NCI-H2081 (cell line): Measurements from ENCODE around the gene ZFHX3.
A peak's percentile ranks its signal among the peaks of the same experiment; 100 is the strongest.

ENCODE experiments used
- DNase-seq, 2 experiments: peaks; one replicate each; lab custom pipeline; 2025; lab: John Stamatoyannopoulos, UW

ZFHX3 gene

DNA sequence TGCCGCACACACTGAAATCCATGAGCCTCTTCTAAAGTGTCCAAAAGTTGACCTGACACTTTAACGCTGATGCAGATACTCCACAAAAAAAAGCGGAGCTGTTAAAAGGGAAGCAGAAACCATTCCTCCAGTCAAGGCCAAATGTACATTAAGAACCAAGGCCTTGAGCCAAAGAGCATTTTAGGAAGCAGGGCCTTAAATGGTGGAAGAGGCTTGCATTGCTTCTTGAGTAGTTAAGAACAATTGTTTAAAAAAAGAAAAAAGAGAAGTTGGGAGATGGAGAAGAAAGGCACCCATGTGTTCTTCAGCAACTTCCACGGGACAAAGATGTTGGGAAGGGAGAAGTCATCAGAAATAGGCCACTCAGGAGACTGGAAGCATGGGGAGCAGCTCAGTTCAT is 6.3 kb downstream of the ZFHX3 start:
- no peak for DNase-seq

DNA sequence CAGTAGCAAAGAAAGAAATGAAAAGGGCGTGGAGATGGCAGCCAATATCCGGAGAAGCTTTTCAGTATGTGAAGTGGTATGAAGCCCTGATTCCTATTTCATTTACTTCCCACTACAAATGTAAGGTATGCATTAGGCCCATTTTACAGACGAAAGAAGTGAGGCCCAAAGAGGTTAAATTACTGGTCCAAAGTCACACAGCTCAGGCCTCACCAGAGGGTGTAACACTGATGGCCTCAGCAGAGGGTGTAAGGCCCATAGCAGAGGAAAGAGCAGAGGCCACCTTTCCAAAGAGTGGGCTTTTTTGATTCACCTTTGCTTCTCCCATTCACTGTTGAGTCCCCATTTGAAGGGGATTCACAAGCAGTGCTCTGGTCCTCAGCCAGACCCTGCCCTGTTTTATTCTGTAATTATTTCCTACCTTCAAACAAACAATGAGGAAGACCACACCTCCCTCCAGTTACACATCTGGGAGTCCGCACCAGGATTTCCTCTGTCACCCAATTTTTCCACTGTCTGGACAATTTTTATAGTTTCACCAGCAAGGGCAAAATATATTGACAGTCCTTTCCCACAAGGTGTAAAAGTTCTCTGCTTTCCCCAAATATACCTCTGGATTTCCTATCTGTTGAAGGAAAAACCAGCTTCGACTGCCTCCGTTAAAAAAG is 7.1 kb downstream of the ZFHX3 start:
- no peak for DNase-seq

DNA sequence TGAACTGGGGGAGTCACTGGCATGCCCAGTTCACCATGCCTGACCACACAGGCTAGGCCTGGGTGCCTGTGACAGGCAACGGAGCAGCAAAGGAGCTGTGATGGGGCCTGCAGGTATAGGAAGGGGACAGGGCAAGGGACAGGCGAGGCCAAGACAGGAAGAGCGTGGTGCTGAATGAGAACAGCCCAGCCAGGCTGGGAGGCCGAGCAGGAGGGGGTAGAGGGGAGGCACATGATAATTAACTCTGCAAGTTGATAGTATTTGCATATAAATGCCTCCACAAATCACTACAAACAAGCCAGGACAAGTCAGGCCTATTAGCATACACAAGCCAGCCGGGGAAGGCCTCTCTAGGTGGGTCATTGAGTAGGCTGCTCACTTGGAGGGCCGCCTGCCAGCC is 7.8 kb downstream of the ZFHX3 start:
- peak in 1 of 2 experiments; percentile 43 for DNase-seq

DNA sequence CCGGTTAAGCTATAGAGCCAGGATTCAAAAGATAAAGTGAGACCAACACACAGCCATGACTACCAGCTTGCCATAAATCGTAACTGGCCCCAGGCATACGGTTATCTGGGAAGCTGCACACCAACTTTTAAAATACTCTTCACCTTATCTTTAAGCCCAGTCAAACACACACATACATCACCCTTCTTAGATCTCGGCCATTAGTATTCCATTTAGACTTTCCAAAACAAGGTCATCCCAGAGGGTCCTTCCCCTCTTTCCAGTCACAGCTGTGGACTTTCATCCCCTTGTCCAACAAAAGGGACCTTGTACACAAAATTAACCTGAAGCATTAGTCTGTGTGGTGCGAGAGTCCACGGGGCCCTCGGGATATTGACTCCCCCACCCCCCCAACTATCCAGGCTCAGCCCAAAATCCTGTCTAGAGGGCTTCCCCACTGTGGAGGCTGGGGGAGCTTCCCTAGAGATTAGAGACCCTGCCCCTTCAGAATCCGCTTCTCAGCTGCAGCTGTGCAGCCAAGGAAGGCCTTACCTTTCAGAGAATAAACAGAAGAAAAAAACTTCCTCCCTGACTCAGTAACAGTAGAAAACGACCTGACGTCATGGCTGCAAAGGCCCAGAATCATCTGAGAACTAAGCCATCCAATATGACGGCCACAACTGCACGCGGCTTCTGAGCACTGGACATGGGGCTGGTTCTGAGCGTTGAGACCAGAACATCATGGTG is 9.9 kb downstream of the ZFHX3 start:
- DNase-seq: no peak

DNA sequence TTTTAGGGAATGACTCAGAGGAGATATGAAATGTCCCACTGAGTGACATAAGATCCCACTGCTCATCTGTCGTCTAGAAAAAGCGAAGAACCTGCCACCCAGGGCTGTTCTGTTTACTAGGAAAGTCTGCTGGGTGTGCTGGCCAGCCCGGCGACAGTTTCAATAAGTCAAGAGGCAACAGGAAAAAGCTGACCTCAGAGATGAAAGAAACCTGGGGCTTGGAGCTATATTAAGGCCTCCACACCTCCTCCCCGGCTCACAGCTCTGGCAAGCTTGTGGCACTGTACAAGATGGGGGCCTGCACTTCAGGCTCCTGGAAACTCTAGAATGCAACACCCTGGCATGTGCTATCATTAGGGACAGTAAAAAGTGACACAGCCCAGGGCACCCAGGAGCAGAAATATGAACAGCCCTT is 10.6 kb downstream of the ZFHX3 start:
- DNase-seq: no peak

DNA sequence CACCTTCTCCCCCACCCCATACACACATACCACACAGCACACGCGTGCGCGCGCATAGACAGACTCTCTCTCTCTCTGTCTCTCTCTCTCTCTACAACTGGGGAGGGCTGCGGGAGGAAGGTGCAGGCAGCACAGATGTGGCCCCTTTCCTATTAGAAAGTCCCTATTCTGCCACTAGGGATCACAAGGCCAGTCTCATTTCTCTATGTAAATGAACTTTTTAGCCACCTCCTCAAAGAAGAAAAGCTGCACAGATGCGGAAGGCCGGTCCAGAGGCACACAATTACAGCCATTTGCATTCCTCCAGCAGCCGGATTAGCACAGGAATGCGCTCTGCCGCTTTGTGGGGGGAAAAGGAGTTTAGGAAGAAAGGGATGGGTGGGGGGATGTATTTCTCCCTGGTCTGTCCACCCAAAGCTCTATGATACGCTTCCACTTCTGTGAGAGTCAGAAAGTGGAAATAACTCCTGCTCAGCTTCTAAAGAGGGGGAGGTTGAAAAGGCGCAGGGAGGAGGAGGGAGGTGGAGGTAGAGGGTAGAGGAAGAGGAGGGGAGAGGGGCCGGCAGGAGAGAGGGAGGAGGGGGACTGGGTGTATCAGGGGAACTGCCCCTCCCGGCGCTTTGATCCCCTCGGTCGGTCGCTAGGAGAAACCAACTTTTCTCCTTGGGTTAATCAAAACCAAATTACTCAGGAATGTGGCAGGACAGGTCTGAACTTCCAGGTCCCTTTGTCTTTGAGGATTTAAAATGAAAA is 11.7 kb downstream of the ZFHX3 start:
- no peak for DNase-seq

DNA sequence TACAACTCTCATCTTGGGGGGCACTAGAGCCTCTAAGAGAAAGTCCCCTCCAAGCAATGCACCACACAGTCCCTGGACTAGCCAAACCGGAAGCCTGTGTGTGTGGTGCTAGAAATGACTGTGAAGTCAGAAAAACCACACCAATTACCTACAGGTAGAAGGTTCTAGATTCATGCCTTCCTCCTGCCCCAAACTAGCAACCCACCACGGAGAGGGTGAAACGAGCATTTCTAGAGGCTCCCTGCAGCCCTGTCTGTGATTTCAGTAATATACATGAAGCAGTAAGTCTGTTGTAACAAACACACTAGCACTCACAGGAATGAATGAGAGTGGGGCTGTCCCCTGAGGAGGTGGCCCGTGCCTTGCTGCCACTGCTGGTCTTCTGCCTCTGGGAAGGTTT is 13.6 kb downstream of the ZFHX3 start:
- DNase-seq: no peak

DNA sequence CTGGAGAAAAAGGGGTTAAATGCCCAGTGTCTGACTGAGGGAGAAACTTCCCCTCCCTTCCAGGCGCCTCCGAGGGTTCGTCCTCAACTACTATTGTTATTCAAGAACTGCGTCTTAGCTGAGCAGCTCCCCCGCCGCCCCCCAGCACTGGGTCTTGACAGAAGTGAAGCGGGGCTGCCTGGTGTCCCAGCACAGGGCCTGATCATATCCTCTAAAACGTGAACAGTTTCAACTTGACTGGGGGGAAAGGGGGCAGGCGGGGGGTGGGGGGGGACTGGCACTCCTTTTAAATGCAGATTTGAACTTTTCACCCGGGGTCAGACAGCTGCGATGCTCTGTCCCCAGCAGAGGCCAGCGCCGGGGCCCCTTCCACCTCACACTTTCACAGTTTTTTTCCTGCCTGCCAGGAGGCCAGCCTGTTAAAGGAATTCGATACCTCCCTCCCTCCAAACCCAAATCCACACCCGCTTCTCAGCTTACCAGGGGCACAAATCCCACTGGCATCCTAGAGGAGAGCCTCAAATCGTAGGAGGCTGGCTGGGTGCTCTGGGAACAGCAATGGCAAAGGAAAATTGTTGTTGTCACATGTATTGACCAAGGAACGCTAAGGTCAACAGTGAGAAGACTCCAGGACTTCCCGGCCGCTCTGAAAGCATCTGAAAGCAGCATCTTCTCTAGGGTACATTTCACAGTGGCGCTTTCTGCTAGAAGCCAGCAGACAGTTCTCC is 14.5 kb downstream of the ZFHX3 start:
- no peak for DNase-seq

DNA sequence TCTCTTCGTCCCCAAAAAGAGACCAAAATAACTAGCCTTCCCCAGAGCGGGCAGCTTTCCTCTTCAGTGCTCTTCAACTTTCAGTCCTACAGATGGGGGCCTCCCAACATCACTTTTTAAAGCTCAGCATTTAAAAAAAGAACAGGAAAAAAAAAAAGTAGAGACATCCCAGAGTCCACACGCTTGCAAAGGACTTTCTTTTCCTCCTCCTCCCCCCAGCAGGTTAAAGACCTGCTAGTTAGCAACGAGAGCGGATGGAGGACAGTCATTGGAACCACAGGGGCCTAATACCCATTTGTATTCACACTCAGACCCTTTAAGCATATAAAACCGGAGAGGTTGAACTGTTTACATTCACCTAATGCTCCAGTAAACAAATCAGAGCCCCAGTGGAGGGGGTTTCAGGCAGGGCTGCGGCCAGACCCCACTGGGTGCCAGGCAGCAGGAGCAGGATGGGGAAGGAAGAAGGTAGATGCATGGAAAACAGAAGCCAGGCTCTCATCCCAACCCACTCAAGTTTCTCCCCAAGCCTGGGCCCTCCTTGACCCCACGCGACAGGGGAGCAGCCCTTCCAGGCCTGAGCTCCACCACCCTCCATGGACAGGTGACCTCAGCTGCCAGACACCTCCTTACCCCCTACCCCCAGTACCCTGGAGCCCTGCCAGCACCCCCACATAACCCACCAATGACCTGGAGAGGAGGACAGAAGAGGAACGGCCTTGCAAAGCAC is 15.2 kb downstream of the ZFHX3 start:
- peak in 1 of 2 experiments; percentile 25 for DNase-seq

DNA sequence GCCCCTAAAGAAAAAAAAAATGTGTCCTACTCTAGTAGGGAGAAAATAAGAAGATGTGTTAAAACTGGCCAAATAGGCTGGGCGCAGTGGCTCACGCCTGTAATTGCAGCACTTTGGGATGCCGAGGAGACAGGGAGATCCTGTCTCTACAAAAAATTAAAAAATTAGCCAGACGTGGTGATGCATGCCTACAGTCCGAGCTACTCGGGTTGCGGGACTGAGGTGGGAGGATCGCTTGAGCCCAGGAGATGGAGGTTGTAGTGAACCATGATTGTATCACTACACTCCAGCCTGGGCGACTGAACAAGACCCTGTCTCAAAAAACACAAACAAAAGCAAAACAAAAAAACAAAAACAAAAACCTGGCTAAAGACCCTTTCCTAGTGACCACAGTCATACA is 15.9 kb downstream of the ZFHX3 start:
- no peak for DNase-seq

DNA sequence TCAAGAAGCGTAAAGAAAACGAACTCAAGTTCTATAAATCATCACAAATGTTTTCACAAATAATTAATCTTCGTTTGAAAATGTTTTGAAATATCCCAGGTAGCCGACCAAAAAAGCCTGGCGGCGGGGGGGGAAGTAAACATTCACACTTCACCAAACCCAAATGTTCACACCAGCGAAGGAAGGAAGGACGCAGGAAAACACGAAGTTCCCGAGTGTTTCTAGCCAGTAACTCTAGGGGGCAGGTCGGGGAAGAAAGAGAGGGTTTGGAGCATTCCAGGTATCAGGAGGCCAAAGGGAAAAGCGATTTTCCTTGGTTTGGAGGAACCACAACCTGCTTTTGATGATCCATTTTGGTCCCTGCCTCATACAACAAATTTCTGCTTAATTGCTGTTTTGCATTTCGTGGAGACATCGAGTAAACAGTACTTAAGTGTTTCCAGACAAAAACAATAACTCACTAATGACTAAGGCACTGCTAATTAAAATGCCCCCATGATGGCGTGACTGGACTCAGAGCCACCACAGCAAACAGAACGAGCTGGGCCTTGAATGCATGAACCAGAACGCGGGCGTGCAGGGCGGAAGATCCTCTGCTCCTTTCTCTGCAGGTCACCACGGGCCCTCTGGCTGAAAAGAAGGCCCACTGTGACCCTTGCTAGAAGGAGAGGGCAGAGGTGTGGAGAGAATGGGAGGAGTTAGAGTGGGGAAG is 16.6 kb downstream of the ZFHX3 start:
- DNase-seq: no peak

DNA sequence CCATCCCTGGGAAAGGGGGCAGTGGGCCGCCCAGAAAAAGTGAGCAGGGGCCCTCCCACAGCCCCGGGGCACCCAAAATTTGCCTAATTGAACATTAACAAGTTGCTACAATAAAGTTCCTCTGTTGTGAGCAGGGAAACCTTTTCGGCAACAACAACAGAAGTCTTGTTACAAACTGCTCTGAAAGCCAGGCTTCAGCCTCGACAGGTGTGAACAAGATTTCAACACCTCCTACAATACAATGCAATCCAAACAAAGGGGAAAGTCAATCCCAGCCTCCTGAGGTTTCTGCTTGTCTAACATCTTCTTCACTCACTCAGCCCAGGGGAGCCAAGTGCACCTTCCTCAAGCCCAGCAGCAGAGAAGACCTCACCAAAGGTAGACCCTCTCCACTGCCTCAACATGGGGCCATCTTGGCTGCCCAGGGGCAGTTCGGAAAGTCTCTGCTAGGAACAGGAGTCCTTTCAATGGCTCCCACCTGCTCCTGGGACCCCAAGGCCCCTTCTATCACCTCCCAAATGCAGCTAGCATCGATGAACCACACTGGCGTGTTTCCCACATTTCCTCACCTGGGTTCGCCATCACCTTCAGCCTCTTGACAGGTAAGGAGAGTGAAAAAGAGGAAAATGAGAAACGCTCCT is 19.1 kb downstream of the ZFHX3 start:
- no peak for DNase-seq

DNA sequence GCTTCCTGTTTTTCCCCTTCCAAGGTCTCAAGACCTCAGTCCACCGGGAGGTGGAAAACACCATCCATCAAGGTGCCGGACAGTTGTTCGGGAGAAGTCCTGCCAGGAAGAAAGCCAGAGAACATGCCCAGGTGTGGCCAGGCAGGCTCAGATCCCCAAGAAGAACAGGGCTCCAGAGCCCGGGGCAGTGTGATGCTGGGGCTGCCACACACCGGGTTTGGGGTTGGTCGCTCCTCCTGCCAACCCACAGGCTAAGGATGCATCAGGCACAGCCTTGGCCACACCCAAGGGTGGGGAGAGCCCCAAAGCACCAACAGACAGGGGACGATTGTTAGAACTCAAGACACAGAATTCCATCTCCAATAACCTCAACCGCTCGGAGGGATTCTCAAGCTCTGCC is 19.7 kb downstream of the ZFHX3 start:
- no peak for DNase-seq

DNA sequence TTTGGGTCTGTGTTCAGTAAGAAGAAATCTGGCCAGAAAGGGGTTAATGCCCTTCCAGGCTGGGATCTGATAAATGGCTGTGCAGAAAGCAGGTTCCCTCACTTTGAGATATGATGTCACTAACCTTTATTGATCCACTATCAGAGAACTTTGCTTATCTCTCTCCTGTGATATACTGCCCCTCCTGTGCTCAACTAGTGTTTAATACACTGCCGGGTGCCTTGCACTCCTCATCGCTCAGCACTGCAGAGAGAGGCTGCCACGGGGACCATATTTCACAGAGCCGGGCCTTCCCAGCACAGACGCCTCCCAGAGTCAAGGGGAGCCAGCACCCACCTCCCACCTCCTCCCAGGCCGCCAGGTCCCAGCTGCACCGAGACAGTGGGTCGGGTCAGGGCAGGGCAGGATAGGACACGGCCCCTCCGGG is 20.2 kb downstream of the ZFHX3 start:
- DNase-seq: no peak

DNA sequence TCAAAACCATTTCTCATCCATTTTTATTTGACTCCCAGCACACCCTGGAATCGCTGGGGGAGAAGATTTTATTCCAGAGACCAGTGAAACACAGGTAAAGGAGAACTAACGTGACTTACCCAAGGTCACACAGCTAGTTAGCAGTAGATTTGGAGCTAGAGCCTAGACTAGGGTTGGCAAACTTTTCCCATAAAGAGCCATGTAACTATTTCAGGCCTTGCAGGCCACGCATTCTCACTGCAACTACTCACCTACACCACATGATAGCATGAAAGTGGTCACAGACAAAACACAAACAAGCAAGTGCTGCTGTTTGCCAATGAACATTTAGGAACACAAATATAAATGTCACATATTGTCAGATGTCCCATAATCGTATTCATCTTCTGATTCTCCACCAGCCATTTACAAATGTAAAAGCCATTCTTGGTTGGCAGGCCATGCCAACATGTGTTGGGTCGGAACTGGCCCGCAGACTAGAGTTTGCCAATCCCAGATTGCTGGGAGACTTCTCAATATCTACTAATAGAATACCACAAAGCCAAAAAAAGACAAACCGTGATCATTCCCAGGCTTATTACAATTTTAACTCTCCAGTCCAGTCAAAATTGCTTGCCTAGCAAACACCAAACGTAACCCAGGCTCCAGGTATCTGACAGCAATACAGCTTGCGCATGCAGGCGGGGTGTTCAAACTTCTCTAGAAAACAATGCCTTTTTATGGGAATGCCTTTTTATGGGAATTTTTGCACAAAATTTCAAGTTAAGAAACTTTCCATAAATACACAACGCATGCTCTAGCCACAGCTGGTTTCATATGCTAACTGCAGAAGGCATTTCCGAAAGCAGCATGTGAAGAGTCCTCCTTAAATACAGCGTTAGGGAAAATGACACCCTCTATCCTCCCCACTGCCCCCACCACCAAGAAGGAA is 20.9 kb downstream of the ZFHX3 start:
- no peak for DNase-seq

DNA sequence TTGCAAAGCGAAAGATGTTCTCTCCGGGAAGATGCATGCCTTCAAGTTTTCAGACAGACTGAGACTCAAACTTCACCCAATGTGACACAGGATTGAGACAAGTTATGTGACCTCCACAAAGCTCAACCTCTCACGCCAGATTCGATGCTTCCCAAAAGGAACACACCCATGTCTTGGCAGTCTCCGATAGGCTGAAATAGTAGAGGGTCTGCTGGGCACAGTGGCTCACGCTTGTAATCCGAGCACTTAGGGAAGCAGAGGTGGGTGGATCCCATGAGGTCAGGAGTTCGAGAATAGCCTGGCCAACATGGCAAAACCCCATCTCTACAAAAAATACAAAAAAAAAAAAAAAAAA is 22.1 kb downstream of the ZFHX3 start:
- no peak for DNase-seq

DNA sequence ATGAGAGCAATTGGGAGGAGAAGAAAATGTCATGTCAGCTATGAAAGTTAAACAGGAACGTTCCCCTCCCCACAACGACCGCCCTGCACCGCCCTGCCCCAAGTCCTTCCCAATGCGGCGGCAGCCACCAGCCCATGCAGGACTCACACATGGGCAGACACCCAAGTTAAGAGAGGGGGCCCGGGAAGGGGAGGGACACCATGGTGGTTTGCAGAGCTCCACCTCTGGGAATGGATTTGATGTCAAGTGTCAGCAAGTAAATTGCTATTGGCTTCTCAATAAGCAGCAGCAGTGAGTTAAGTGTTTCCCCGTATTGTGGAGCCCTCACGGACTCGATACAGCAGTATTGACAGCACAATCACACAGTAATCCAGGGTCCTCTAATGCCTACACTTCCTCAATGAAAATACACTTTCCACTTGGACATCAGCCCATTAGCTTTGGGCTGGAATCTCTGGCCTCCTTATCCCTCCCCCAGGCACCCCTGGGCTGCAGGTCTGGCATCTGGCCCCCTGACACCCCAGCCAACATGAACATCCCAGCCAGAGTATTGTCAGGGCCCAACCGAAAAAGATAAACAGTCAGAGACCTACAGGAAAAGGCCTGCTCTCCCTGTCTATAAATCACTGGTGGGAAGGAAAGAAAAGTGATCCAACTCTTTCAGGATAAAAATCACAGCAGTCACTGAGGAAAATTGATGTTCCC is 22.6 kb downstream of the ZFHX3 start:
- DNase-seq: no peak

DNA sequence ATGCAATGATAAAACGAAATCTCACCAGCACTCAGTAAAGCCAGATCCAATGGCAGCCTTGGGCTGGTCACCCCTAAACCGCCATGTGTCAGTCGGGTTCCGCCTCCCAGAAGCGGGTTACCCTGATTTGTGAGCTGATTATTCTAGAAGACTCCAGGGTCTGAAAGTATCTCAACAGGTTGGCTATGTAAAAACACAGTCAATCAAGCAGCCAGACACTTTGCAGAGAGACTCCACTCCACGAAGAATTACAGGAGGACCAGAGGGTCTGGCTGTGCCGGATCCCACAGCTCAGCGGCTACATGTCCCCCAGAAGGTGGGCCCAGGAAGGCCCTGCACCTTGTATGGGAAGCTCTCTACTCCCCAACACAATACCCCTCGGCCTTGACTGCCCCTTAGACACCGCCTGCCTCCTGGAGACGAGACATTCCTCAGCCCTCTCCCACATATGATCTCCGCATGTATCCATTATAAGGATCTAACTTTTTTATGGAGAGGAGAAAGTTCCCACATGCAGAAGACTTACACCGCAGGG is 23.3 kb downstream of the ZFHX3 start:
- DNase-seq: no peak
